K562 (cell line): ENCODE results near the gene YJU2. TPM values are rescaled to one million over a fixed set of nuclear protein-coding genes. Genes with fewer than 3 reads are reported as not detected.

Experiments used
- ATAC-seq: fragments of 200-7000 bp; cut with Tn5 transposase; 3 replicates; pipeline ENCODE4 v1.9.1; 2020; ENCODE audit warnings: moderate library complexity
- BruUV-seq: library from RNA; stranded (reverse); fragments of 400-500 nt; replicated peaks from 2 replicates; lab custom pipeline; 2021; lab: Mats Ljungman, UMichigan
- CTCF ChIA-PET: fragments of 300-600 bp; formaldehyde crosslinking; extraction: SDS; loops from one replicate; lab custom pipeline; 2021; ENCODE audit warnings: low intra/inter-chr PET ratio; lab: Yijun Ruan, JAX
- POLR2A ChIA-PET: fragments of 300-600, 350-650 bp; sonication (Branson Sonifier 250); formaldehyde crosslinking; extraction: SDS; loops from one replicate; lab custom pipeline; 2021; ENCODE audit warnings: antibody characterized with exemption, inconsistent platforms; lab: Yijun Ruan, JAX
- DNase-seq, 4 experiments: peaks; one replicate each; pipeline versions ENCODE4 v3.0.0 to v3.0.0-alpha.2; 2011 to 2018; ENCODE audit warnings: low spot score in 3 of 4, mixed read lengths in 3 of 4; ENCODE audit errors: extremely low read depth in 1 of 4
- FAIRE-seq: peaks from 2 replicates; lab custom pipeline; 2011; peaks lifted over from hg19 to GRCh38; lab: Jason Lieb, UNC
- H2AFZ ChIP-seq: 2 replicates; pipeline ENCODE4 v1.6.0; 2011; ENCODE audit warnings: low read depth, low read length, control low read depth, inconsistent platforms
- H3K27ac ChIP-seq: fragments of 200-600 bp; 3 replicates; pipeline ENCODE4 v1.8.0; 2011; ENCODE audit warnings: low read depth, mild to moderate bottlenecking, control low read depth, inconsistent platforms, low read length, moderate library complexity, mixed read lengths; ENCODE audit errors: extremely low read depth
- H3K27me3 ChIP-seq, 2 experiments: fragments of 300-600 bp in 1 of 2; 2 replicates in 1 of 2; 3 replicates in 1 of 2; pipeline versions ENCODE4 v1.6.0 to v1.8.0; 2011; ENCODE audit warnings: inconsistent platforms in 2 of 2, low read length in 2 of 2, mild to moderate bottlenecking in 1 of 2, mixed read lengths in 1 of 2, moderate library complexity in 1 of 2; ENCODE audit not compliant: control insufficient read depth in 2 of 2, insufficient read depth in 2 of 2
- H3K36me3 ChIP-seq: fragments of 300-600 bp; 3 replicates; pipeline ENCODE4 v1.8.0; 2011; ENCODE audit warnings: mild to moderate bottlenecking, low read length, inconsistent platforms; ENCODE audit not compliant: control insufficient read depth, insufficient read depth
- H3K4me1 ChIP-seq, 2 experiments: fragments of 200-600 bp in 1 of 2; replicated peaks in 1 of 2; 2 replicates in 1 of 2; 3 replicates in 1 of 2; pipeline versions ENCODE4 v1.5.1 to v1.8.0; 2011; ENCODE audit warnings: inconsistent platforms in 2 of 2, low read length in 2 of 2, mild to moderate bottlenecking in 1 of 2, mixed read lengths in 1 of 2, moderate library complexity in 1 of 2; ENCODE audit not compliant: control insufficient read depth in 2 of 2, insufficient read depth in 2 of 2
- H3K4me2 ChIP-seq: 2 replicates; pipeline ENCODE4 v1.6.1; 2011; ENCODE audit warnings: low read length, control low read depth, inconsistent platforms, mixed read lengths; ENCODE audit not compliant: insufficient read depth
- H3K4me3 ChIP-seq: fragments of 200-600 bp; sonication (generic), shearing (Covaris generic); 2 replicates; pipeline ENCODE4 v1.5.1; 2016; ENCODE audit warnings: control low read depth, inconsistent platforms
- H3K79me2 ChIP-seq: fragments of 200-600 bp; 3 replicates; pipeline ENCODE4 v1.8.0; 2011; ENCODE audit warnings: low read length, inconsistent platforms; ENCODE audit not compliant: control insufficient read depth, insufficient read depth
- H3K9ac ChIP-seq, 2 experiments: 2 replicates each; pipeline versions ENCODE4 v1.6.0 to v1.6.1; 2011; ENCODE audit warnings: low read depth in 2 of 2, low read length in 2 of 2, control low read depth in 1 of 2, inconsistent platforms in 1 of 2, mild to moderate bottlenecking in 1 of 2, mixed read lengths in 1 of 2; ENCODE audit not compliant: insufficient read depth in 1 of 2
- H3K9me1 ChIP-seq: one replicate; pipeline ENCODE4 v1.6.0; 2011; ENCODE audit warnings: inconsistent platforms, mild to moderate bottlenecking, low read length, moderate library complexity; ENCODE audit not compliant: control insufficient read depth, insufficient read depth
- H3K9me3 ChIP-seq: replicated peaks from 2 replicates; pipeline ENCODE4 v1.5.1; 2011; ENCODE audit warnings: low read depth, low read length, inconsistent platforms; ENCODE audit not compliant: control insufficient read depth, insufficient read depth
- H4K20me1 ChIP-seq: replicated peaks from 2 replicates; pipeline ENCODE4 v1.6.1; 2011; ENCODE audit warnings: low read length, inconsistent platforms, mixed read lengths; ENCODE audit not compliant: control insufficient read depth, insufficient read depth
- ATF6 ChIP-seq: sonication (generic); formaldehyde crosslinking; IDR thresholded peaks from 2 replicates; pipeline ENCODE4 v1.4.0; 2020; ENCODE audit warnings: mild to moderate bottlenecking, missing genetic modification reagents
- ESRRA ChIP-seq: fragments of 450-650 bp; IDR thresholded peaks from 2 replicates; pipeline ENCODE4 v1.6.1; 2014; ENCODE audit warnings: low read depth, mild to moderate bottlenecking, moderate library complexity, borderline replicate concordance
- FOXJ2 ChIP-seq: fragments of 200-800 bp; sonication (Bioruptor generic); IDR thresholded peaks from 2 replicates; pipeline ENCODE4 v1.6.1; 2016; ENCODE audit warnings: missing genetic modification characterization, missing compliant biosample characterization
- GMEB1 ChIP-seq: fragments of 250-450 bp; sonication (Bioruptor Pico); IDR thresholded peaks from 2 replicates; pipeline ENCODE4 v1.4.0; 2020; ENCODE audit warnings: mild to moderate bottlenecking
- KDM4B ChIP-seq, 2 experiments: fragments of 450-650 bp in 1 of 2; sonication (generic) in 1 of 2; IDR thresholded peaks; 2 replicates each; pipeline ENCODE4 v1.6.1; 2016 to 2017; ENCODE audit warnings: borderline replicate concordance in 2 of 2, antibody characterized with exemption in 1 of 2, low read depth in 1 of 2, mild to moderate bottlenecking in 1 of 2
- NCOA2 ChIP-seq, 2 experiments: fragments of 450-650 bp; IDR thresholded peaks; 2 replicates each; pipeline ENCODE4 v1.6.1; 2018; ENCODE audit warnings: mild to moderate bottlenecking in 2 of 2, moderate library complexity in 1 of 2; ENCODE audit not compliant: partially characterized antibody in 2 of 2
- PHF20 ChIP-seq: fragments of 450-650 bp; IDR thresholded peaks from 2 replicates; pipeline ENCODE4 v1.6.1; 2018; ENCODE audit not compliant: partially characterized antibody
- RAD51 ChIP-seq: fragments of 450-650 bp; IDR thresholded peaks from 2 replicates; pipeline ENCODE4 v1.7.1; 2016; ENCODE audit warnings: low read depth, mild to moderate bottlenecking, borderline replicate concordance
- RFX1 ChIP-seq: fragments of 450-650 bp; IDR thresholded peaks from 2 replicates; pipeline ENCODE4 v1.6.1; 2016; ENCODE audit warnings: mild to moderate bottlenecking, moderate library complexity
- RREB1 ChIP-seq: fragments of 250-450 bp; sonication (Bioruptor Pico); IDR thresholded peaks from 2 replicates; pipeline ENCODE4 v1.4.0; 2020
- SMAD2 ChIP-seq: fragments of 150-350 bp; IDR thresholded peaks from 2 replicates; pipeline ENCODE4 v1.6.1; 2014; ENCODE audit warnings: low read depth, mild to moderate bottlenecking, low read length
- SMARCC2 ChIP-seq: fragments of 450-650 bp; IDR thresholded peaks from 2 replicates; pipeline ENCODE4 v1.6.1; 2017; ENCODE audit warnings: antibody characterized with exemption, moderate library complexity, mild to moderate bottlenecking, low read depth
- SUPT5H ChIP-seq: fragments of 450-650 bp; IDR thresholded peaks from 2 replicates; pipeline ENCODE4 v1.6.1; 2016
- TBL1XR1 ChIP-seq, 2 experiments: IDR thresholded peaks; 2 replicates each; pipeline ENCODE4 v1.6.1; 2012; ENCODE audit warnings: improper control_type of control experiment in 2 of 2, low read length in 2 of 2, mild to moderate bottlenecking in 1 of 2
- ZNF551 ChIP-seq: fragments of 250-450 bp; sonication (Bioruptor Pico); IDR thresholded peaks from 2 replicates; pipeline ENCODE4 v1.5.0; 2021; ENCODE audit warnings: mild to moderate bottlenecking, moderate library complexity
- WGBS: fragments of 100-300 bp; shearing (Covaris generic); methylation state at CpG from one replicate; pipeline ENCODE4 v1.1.6; 2016; ENCODE audit warnings: low coverage, mixed read lengths; ENCODE audit not compliant: insufficient coverage; ENCODE audit errors: missing lambda C conversion rate; 5-methylcytosine and 5-hydroxymethylcytosine counted together
- in situ Hi-C: fragments of 300-500 bp; cut with MboI; formaldehyde crosslinking; loops from 4 replicates; pipeline ENCODE4 v1.15.0; 2018; ENCODE audit warnings: inconsistent platforms, mixed read lengths
- intact Hi-C: fragments of 100-400 bp; cut with micrococcal nuclease; formaldehyde crosslinking; loops from 2 replicates; pipeline ENCODE4 v1.14.2; 2022
- polyA plus RNA-seq, 8 experiments: library from polyadenylated mRNA; depleted of rRNA in 4 of 8; stranded (reverse) in 5 of 8; unstranded in 3 of 8; fragments of >200 nt; fragmentation: Nextera tagmentation in 2 of 8; fragmentation: Illumina TruSeq in 1 of 8; extraction: Ambion mirVana in 2 of 8; extraction: Trizol in 1 of 8; gene quantifications; 2 replicates each; pipeline versions ENCODE4 v1.2.1 to v1.2.3, GENCODE V29; 2011 to 2014; ENCODE audit warnings: inconsistent platforms in 1 of 8, missing spikeins in 1 of 8
- total RNA-seq, 7 experiments: library from RNA; depleted of rRNA in 6 of 7; stranded (reverse); fragments of >200 nt in 6 of 7; fragmentation: Illumina TruSeq in 2 of 7; extraction: Trizol in 2 of 7; gene quantifications; 2 replicates each; pipeline versions ENCODE4 v1.2.1 to v1.2.3, GENCODE V29; 2011 to 2021; ENCODE audit warnings: low replicate concordance in 1 of 7

Gene YJU2
- total and polyA plus RNA-seq, 9 of the 15 experiments (the other 6 are each of a cell fraction or from before 2014, with no cell fraction given) = 0.41 to 34.9 (median 19.3) TPM

GRCh38 chr19:4220188-4220587, 26.7 kb upstream of the YJU2 start:
- H3K4me2 ChIP-seq = no peak overlapping the region
- TF ChIP-seq ESRRA = no peak
- no peak for TF ChIP-seq FOXJ2 (tag)
- no peak for TF ChIP-seq SUPT5H
- no peak for TF ChIP-seq SMAD2
- no peak for TF ChIP-seq KDM4B (IDR thresholded peaks at IDR 0.05; ENCODE audit: borderline replicate concordance in 2 of 2, low read depth in 1 of 2)
- TF ChIP-seq RREB1 (CRISPR knock-in tag) = no peak
- TF ChIP-seq GMEB1 (CRISPR knock-in tag) = no peak
- no peak for TF ChIP-seq ZNF551 (CRISPR knock-in tag)
- TF ChIP-seq TBL1XR1 (IDR thresholded peaks at IDR 0.05; ENCODE audit: low read length in 2 of 2) = no peak
- no peak for TF ChIP-seq RFX1
- TF ChIP-seq NCOA2 (IDR thresholded peaks at IDR 0.05; ENCODE audit: partially characterized antibody in 2 of 2) = no peak
- no peak for TF ChIP-seq ATF6
- no peak for TF ChIP-seq SMARCC2
- no peak for TF ChIP-seq PHF20
- no peak for TF ChIP-seq RAD51

More at GRCh38 chr19:4220188-4220587, 26.7 kb upstream of the YJU2 start:
- no TSS peak for BruUV-seq
- no peaks in the 10 kb centered on the region for H3K36me3 ChIP-seq
- CTCF ChIA-PET = no interaction called here
- no peaks in the 10 kb centered on the region for H3K79me2 ChIP-seq
- in situ Hi-C loops (no loop called here), intact Hi-C loops (no loop called here)
- 49% methylated on average over 7 of the region's 7 CpGs for WGBS
- peaks cover 0 to 17% of the 10 kb centered on the region in 2 experiments; a peak in 1 of 5 replicates for H3K27me3 ChIP-seq
- POLR2A ChIA-PET = interaction anchor here (0.6 kb wide), 1 partner anchor 595 kb away, joined by 3 read pairs; no protein-coding TSS in a partner anchor
- H3K9me3 ChIP-seq = no peaks in the 10 kb centered on the region
- no peak overlapping the region for H3K27ac ChIP-seq
- no peak overlapping the region for H3K9ac ChIP-seq
- no peaks in the 10 kb centered on the region for H3K9me1 ChIP-seq
- H3K4me1 ChIP-seq = peaks cover 0 to 14% of the 10 kb centered on the region in 2 experiments; a peak in 2 of 5 replicates
- no peak for DNase-seq
- H4K20me1 ChIP-seq = no peaks in the 10 kb centered on the region
- no peak for ATAC-seq
- no peak for FAIRE-seq
- no peak overlapping the region for H3K4me3 ChIP-seq
- no peak overlapping the region for H2AFZ ChIP-seq
